Measurements from ENCODE around the gene MLPH.

MLPH gene

GRCh38 chr2:237546876-237547395, 59.9 kb downstream of the MLPH start:
- no peak for TF ChIP-seq Cebpa-rat (IDR thresholded peaks at IDR 0.05)
- peaks cover 55% of the 10 kb centered on the region for H3K4me1 ChIP-seq
- H4K20me1 ChIP-seq: no peaks in the 10 kb centered on the region
- no peak overlapping the region for H3K4me3 ChIP-seq
- peak overlapping the region; percentile 22 for H3K4me2 ChIP-seq
- no peak overlapping the region for H3K27ac ChIP-seq
- H3K9me3 ChIP-seq: no peaks in the 10 kb centered on the region
- H3K36me3 ChIP-seq: no peaks in the 10 kb centered on the region
- no peak overlapping the region for H3K9ac ChIP-seq
- H3K27me3 ChIP-seq: no peaks in the 10 kb centered on the region

- Histone ChIP-seq H3K36me3 (no peaks in the 10 kb centered on the region), H3K9ac (no peak overlapping the region), H4K20me1 (no peaks in the 10 kb centered on the region), H3K27me3 (no peaks in the 10 kb centered on the region), H3K4me3 (no peak overlapping the region), H3K4me2 (peak overlapping the region; percentile 68), H3K4me1 (peaks cover 52% of the 10 kb centered on the region), H3K9me3 (peaks cover 4% of the 10 kb centered on the region), H3K27ac (no peak overlapping the region)
- TF ChIP-seq Cebpa-rat (IDR thresholded peaks at IDR 0.05): no peak
Observed at GRCh38 chr2:237547841-237548416, 60.9 kb downstream of the MLPH start.

- no peak for TF ChIP-seq Cebpa-rat (IDR thresholded peaks at IDR 0.05)
Observed at GRCh38 chr2:237549216-237549615, 62.2 kb downstream of the MLPH start.

GRCh38 chr2:237549643-237550415, 62.8 kb downstream of the MLPH start:
- peak overlapping the region; percentile 68 for H3K4me2 ChIP-seq
- H3K4me3 ChIP-seq: no peak overlapping the region
- H3K27me3 ChIP-seq: no peaks in the 10 kb centered on the region
- no peak overlapping the region for H3K9ac ChIP-seq
- peaks cover 23% of the 10 kb centered on the region for H3K9me3 ChIP-seq
- H3K36me3 ChIP-seq: no peaks in the 10 kb centered on the region
- peaks cover 52% of the 10 kb centered on the region for H3K4me1 ChIP-seq
- no peak overlapping the region for H3K27ac ChIP-seq
- no peak for TF ChIP-seq Cebpa-rat (IDR thresholded peaks at IDR 0.05)
- no peaks in the 10 kb centered on the region for H4K20me1 ChIP-seq

More at GRCh38 chr2:237549216-237549615, 62.2 kb downstream of the MLPH start:
- Histone ChIP-seq H3K27ac (no peak overlapping the region), H3K4me3 (no peak overlapping the region), H3K36me3 (no peaks in the 10 kb centered on the region), H4K20me1 (no peaks in the 10 kb centered on the region), H3K9ac (no peak overlapping the region), H3K9me3 (peaks cover 17% of the 10 kb centered on the region), H3K27me3 (no peaks in the 10 kb centered on the region), H3K4me2 (peak overlapping the region; percentile 68), H3K4me1 (peaks cover 52% of the 10 kb centered on the region)

- Histone ChIP-seq H3K4me3 (no peak overlapping the region), H3K9me3 (peaks cover 36% of the 10 kb centered on the region), H4K20me1 (no peaks in the 10 kb centered on the region), H3K27me3 (no peaks in the 10 kb centered on the region), H3K27ac (no peak overlapping the region), H3K4me2 (no peak overlapping the region), H3K36me3 (no peaks in the 10 kb centered on the region), H3K9ac (no peak overlapping the region), H3K4me1 (peaks cover 41% of the 10 kb centered on the region)
- TF ChIP-seq Cebpa-rat (IDR thresholded peaks at IDR 0.05): no peak
Observed at GRCh38 chr2:237551071-237551574, 64.1 kb downstream of the MLPH start.

- no peaks in the 10 kb centered on the region for H4K20me1 ChIP-seq
- H3K4me2 ChIP-seq: no peak overlapping the region
- peaks cover 39% of the 10 kb centered on the region for H3K9me3 ChIP-seq
- no peaks in the 10 kb centered on the region for H3K36me3 ChIP-seq
- TF ChIP-seq Cebpa-rat (IDR thresholded peaks at IDR 0.05): no peak
- no peak overlapping the region for H3K9ac ChIP-seq
- H3K27ac ChIP-seq: no peak overlapping the region
- H3K4me3 ChIP-seq: no peak overlapping the region
- peaks cover 26% of the 10 kb centered on the region for H3K4me1 ChIP-seq
- H3K27me3 ChIP-seq: no peaks in the 10 kb centered on the region
Observed at GRCh38 chr2:237552908-237553307, 65.9 kb downstream of the MLPH start.

- Histone ChIP-seq H3K4me3 (no peak overlapping the region), H3K4me2 (no peak overlapping the region), H3K27me3 (no peaks in the 10 kb centered on the region), H3K9ac (no peak overlapping the region), H3K36me3 (no peaks in the 10 kb centered on the region), H3K27ac (no peak overlapping the region), H3K9me3 (peaks cover 39% of the 10 kb centered on the region), H3K4me1 (peaks cover 18% of the 10 kb centered on the region), H4K20me1 (no peaks in the 10 kb centered on the region)
- no peak for TF ChIP-seq Cebpa-rat (IDR thresholded peaks at IDR 0.05)
Observed at GRCh38 chr2:237553948-237554347, 66.9 kb downstream of the MLPH start.

- H3K36me3 ChIP-seq: no peaks in the 10 kb centered on the region
- H3K27me3 ChIP-seq: no peaks in the 10 kb centered on the region
- peaks cover 8% of the 10 kb centered on the region for H3K4me1 ChIP-seq
- no peak overlapping the region for H3K27ac ChIP-seq
- H3K9ac ChIP-seq: no peak overlapping the region
- no peak overlapping the region for H3K4me3 ChIP-seq
- no peak overlapping the region for H3K4me2 ChIP-seq
- no peak for TF ChIP-seq Cebpa-rat (IDR thresholded peaks at IDR 0.05)
- H4K20me1 ChIP-seq: no peaks in the 10 kb centered on the region
- peaks cover 39% of the 10 kb centered on the region for H3K9me3 ChIP-seq
Observed at GRCh38 chr2:237555560-237555959, 68.5 kb downstream of the MLPH start.

- Histone ChIP-seq H4K20me1 (no peaks in the 10 kb centered on the region), H3K9me3 (peaks cover 39% of the 10 kb centered on the region), H3K27me3 (no peaks in the 10 kb centered on the region), H3K4me1 (peaks cover 8% of the 10 kb centered on the region), H3K27ac (no peak overlapping the region), H3K9ac (no peak overlapping the region), H3K36me3 (no peaks in the 10 kb centered on the region), H3K4me2 (no peak overlapping the region), H3K4me3 (no peak overlapping the region)
- no peak for TF ChIP-seq Cebpa-rat (IDR thresholded peaks at IDR 0.05)
Observed at GRCh38 chr2:237556773-237557632, 70.0 kb downstream of the MLPH start.
